22Rv1 (cell line): ENCODE measurements around the gene MYMK.

ENCODE experiments used
- CTCF ChIP-seq: fragments of 450-650 bp; IDR thresholded peaks from 2 replicates; pipeline ENCODE4 v1.5.1; 2017; ENCODE audit warnings: mild to moderate bottlenecking
- ZFX ChIP-seq: fragments of 450-650 bp; IDR thresholded peaks from 2 replicates; pipeline ENCODE4 v1.6.1; 2017; ENCODE audit warnings: antibody characterized with exemption, borderline replicate concordance

GRCh38 chr9:133484671-133485437 lies 39.9 kb downstream of the MYMK start:
- TF ChIP-seq CTCF (no peak), ZFX (no peak)
